Right lobe of liver (tissue), 4 donors: ENCODE data around the gene DDC.

Experiments used
- CTCF ChIP-seq, 4 donors: fragments of 200-600 bp in 3 of 4; fragments of 450-650 bp in 1 of 4; IDR thresholded peaks; one replicate each; pipeline versions ENCODE4 v1.5.1 to v1.8.0; 2016 to 2022; ENCODE audit warnings: antibody characterized with exemption in 4 of 4, mild to moderate bottlenecking in 2 of 4
- POLR2A ChIP-seq: fragments of 450-650 bp; IDR thresholded peaks from one replicate; pipeline ENCODE4 v1.6.1; 2017; ENCODE audit warnings: antibody characterized with exemption, mild to moderate bottlenecking
- donor health status: DM: no; HTN: no; CAD: no.
- donor health status: DM: no; HTN: no; CAD: no.
- donor health status: DM: no; HTN: yes; CAD: no.

- no peak for TF ChIP-seq CTCF (IDR thresholded peaks at IDR 0.05)
- no peak for TF ChIP-seq POLR2A
Measured at GRCh38 chr7:50491943-50492342, 73.3 kb downstream of the DDC start.
